ENCODE results near the gene ELOB. TPM values are rescaled to one million over a fixed set of nuclear protein-coding genes. Genes with fewer than 3 reads are reported as not detected.

Gene ELOB
- total RNA-seq, 1 experiment from 2014 or later = 319 TPM

- H3K23me2 ChIP-seq (ENCODE audit: insufficient read length, low read depth, low read length, poor library complexity, severe bottlenecking) = no peaks in the 10 kb centered on the region
- no peak overlapping the region for H2BK20ac ChIP-seq (ENCODE audit: low read depth, low read length, poor library complexity, severe bottlenecking)
- no peak overlapping the region for H2AK5ac ChIP-seq (ENCODE audit: insufficient read length, low read length)
- no peaks in the 10 kb centered on the region for H3K9me3 ChIP-seq (ENCODE audit: control insufficient read depth, low read depth, low read length)
- no peaks in the 10 kb centered on the region for H3K79me1 ChIP-seq (ENCODE audit: insufficient read depth, low read depth, low read length, poor library complexity, severe bottlenecking)
- no peak overlapping the region for H2BK120ac ChIP-seq (ENCODE audit: low read depth, low read length, poor library complexity, severe bottlenecking)
- H3K9me3 Mint-ChIP-seq = no peaks in the 10 kb centered on the region
- no peak overlapping the region for H3T11ph ChIP-seq (ENCODE audit: low read length)
- H3K79me2 ChIP-seq (ENCODE audit: insufficient read depth, low read length) = no peaks in the 10 kb centered on the region
- H2AFZ ChIP-seq (ENCODE audit: low read length) = no peak overlapping the region
- no CpG with 5 or more reads among the region's 11 CpGs for WGBS (ENCODE audit: extremely low coverage, insufficient read length, low lambda C conversion rate)
- no peaks in the 10 kb centered on the region for H4K20me1 ChIP-seq (ENCODE audit: control insufficient read depth, insufficient read depth, insufficient read length)
- H3K23ac ChIP-seq (ENCODE audit: insufficient read length, low read depth, low read length) = no peak overlapping the region
- no peak for DNase-seq
- no peak overlapping the region for H4K8ac ChIP-seq (replicated peaks; ENCODE audit: insufficient read length, low read depth, low read length)
- no peak overlapping the region for H3K14ac ChIP-seq (ENCODE audit: insufficient read depth, low read length)
- no peak overlapping the region for H3K4me3 Mint-ChIP-seq
- H2BK12ac ChIP-seq (ENCODE audit: insufficient read length, low read depth, low read length) = no peak overlapping the region
- H3K27ac Mint-ChIP-seq = no peak overlapping the region; a peak in 1 of 7 replicates
- no peak overlapping the region for H3K4me2 ChIP-seq (ENCODE audit: insufficient read depth, insufficient read length, low read length)
- H3K27ac ChIP-seq (ENCODE audit: insufficient read length, low read depth, low read length) = no peak overlapping the region
- no peak overlapping the region for H2BK5ac ChIP-seq (ENCODE audit: insufficient read length, low read length)
- no peaks in the 10 kb centered on the region for H3K4me1 ChIP-seq (ENCODE audit: insufficient read depth, low read length)
- no peak overlapping the region for H3K18ac ChIP-seq (ENCODE audit: insufficient read length, low read depth, low read length)
- no peak overlapping the region for H3K9ac ChIP-seq (ENCODE audit: extremely low read depth, insufficient read length, low read length)
- no peaks in the 10 kb centered on the region; the same call in 1 of the 2 replicates for H3K27me3 Mint-ChIP-seq (ENCODE audit: low read depth)
- H3K56ac ChIP-seq (ENCODE audit: insufficient read length, low read depth, low read length) = no peak overlapping the region
- no peak for TF ChIP-seq CTCF (conservative IDR thresholded peaks at IDR 0.05)
- H4K91ac ChIP-seq (ENCODE audit: insufficient read length, low read depth, low read length) = no peak overlapping the region
- H2BK15ac ChIP-seq (ENCODE audit: low read depth, low read length) = no peak overlapping the region
- H3K4ac ChIP-seq (ENCODE audit: low read depth, low read length) = no peak overlapping the region
- no peaks in the 10 kb centered on the region for H3K27me3 ChIP-seq (ENCODE audit: insufficient read depth, low read length)
- no peak overlapping the region for H4K5ac ChIP-seq (ENCODE audit: insufficient read length, low read depth, low read length)
- no peaks in the 10 kb centered on the region for H3K36me3 Mint-ChIP-seq (ENCODE audit: insufficient read depth in 1 of 3, low read depth in 3 of 3)
- peaks cover 6 to 21% of the 10 kb centered on the region in 2 experiments; a peak in 2 of 4 replicates for H3K4me1 Mint-ChIP-seq
Measured at GRCh38 chr16:2736476-2737237, 40.4 kb downstream of the ELOB start.
